ENCODE results near the gene PDE6A.

DNA sequence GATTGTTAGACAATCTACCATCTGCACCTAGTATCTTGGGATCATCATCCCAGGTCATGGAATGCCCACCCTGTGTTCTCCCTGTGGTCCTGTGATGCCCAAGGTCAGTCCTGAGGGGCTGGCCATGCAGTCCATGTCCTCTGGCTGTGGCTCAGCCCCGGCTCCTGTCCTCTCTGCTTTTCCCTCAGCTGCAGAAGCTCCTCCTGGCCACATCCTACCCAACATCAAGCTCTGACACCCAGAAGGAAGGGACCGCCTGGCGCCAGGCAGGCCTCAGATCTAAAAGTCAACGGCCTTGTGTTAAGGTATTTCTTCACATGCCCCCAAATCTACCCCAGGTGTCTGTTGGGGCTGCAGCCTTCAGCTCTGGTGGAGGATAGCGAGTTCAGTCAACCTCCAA, 114.0 kb downstream of the PDE6A start:
- TF ChIP-seq, protein P1, sequence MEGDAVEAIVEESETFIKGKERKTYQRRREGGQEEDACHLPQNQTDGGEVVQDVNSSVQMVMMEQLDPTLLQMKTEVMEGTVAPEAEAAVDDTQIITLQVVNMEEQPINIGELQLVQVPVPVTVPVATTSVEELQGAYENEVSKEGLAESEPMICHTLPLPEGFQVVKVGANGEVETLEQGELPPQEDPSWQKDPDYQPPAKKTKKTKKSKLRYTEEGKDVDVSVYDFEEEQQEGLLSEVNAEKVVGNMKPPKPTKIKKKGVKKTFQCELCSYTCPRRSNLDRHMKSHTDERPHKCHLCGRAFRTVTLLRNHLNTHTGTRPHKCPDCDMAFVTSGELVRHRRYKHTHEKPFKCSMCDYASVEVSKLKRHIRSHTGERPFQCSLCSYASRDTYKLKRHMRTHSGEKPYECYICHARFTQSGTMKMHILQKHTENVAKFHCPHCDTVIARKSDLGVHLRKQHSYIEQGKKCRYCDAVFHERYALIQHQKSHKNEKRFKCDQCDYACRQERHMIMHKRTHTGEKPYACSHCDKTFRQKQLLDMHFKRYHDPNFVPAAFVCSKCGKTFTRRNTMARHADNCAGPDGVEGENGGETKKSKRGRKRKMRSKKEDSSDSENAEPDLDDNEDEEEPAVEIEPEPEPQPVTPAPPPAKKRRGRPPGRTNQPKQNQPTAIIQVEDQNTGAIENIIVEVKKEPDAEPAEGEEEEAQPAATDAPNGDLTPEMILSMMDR (conservative IDR thresholded peaks at IDR 0.05; ENCODE audit: low read length): no peak
- TF ChIP-seq EZH2phosphoT487 (IDR thresholded peaks at IDR 0.05; ENCODE audit: borderline replicate concordance): no peak

Measured in Loucy (cell line).